Neural progenitor cell (in vitro differentiated cells): Measurements from ENCODE around the gene UGT2B17. TPM values are rescaled to one million over a fixed set of nuclear protein-coding genes. Genes with fewer than 3 reads are reported as not detected.
"Not testable (repeated sequence)": the region's sequence is repeated elsewhere in the genome, so short reads cannot be mapped to it uniquely, and the experiment has no call there.

Experiments
- DNase-seq: peaks from one replicate; pipeline ENCODE4 v3.0.0-alpha.2; 2016; ENCODE audit warnings: low spot score
- H2AFZ ChIP-seq: fragments of 200-600 bp; sonication (generic); replicated peaks from 2 replicates; pipeline ENCODE4 v1.6.1; 2016; ENCODE audit warnings: antibody characterized with exemption
- H3F3A ChIP-seq: fragments of 200-600 bp; sonication (generic); 2 replicates; pipeline ENCODE4 v1.6.1; 2016; ENCODE audit warnings: antibody characterized with exemption, low read depth
- H3K27ac ChIP-seq: fragments of 200-600 bp; sonication (generic); 2 replicates; pipeline ENCODE4 v1.5.1; 2016; ENCODE audit warnings: mild to moderate bottlenecking
- H3K27me3 ChIP-seq: fragments of 200-600 bp; sonication (generic); 2 replicates; pipeline ENCODE4 v1.6.1; 2016; ENCODE audit warnings: mild to moderate bottlenecking, moderate library complexity
- H3K36me3 ChIP-seq: fragments of 200-600 bp; sonication (generic); 2 replicates; pipeline ENCODE4 v1.5.1; 2016
- H3K4me1 ChIP-seq: fragments of 200-600 bp; sonication (generic); 2 replicates; pipeline ENCODE4 v1.6.1; 2016; ENCODE audit warnings: mixed run types
- H3K4me2 ChIP-seq: fragments of 200-600 bp; sonication (generic); 2 replicates; pipeline ENCODE4 v1.6.1; 2016
- H3K4me3 ChIP-seq: fragments of 200-600 bp; sonication (generic); 2 replicates; pipeline ENCODE4 v1.5.1; 2016
- H3K79me2 ChIP-seq: fragments of 200-600 bp; sonication (generic); 2 replicates; pipeline ENCODE4 v1.6.1; 2016; ENCODE audit warnings: low read depth
- H3K9ac ChIP-seq: fragments of 200-600 bp; sonication (generic); 2 replicates; pipeline ENCODE4 v1.6.1; 2016
- H3K9me3 ChIP-seq: fragments of 200-600 bp; sonication (generic); 2 replicates; pipeline ENCODE4 v1.5.1; 2016; ENCODE audit warnings: low read depth
- H4K20me1 ChIP-seq: fragments of 200-600 bp; sonication (generic); 2 replicates; pipeline ENCODE4 v1.6.1; 2016; ENCODE audit warnings: low read depth
- H3K27ac Mint-ChIP-seq: 3 replicates; pipeline ENCODE4 v1.8.0; 2021; ENCODE audit warnings: mixed read lengths
- H3K27me3 Mint-ChIP-seq: 2 replicates; pipeline ENCODE4 v1.8.0; 2022; ENCODE audit warnings: low read depth, mild to moderate bottlenecking, inconsistent platforms, moderate library complexity, mixed read lengths; ENCODE audit not compliant: insufficient read depth
- H3K36me3 Mint-ChIP-seq: 3 replicates; pipeline ENCODE4 v1.8.0; 2021; ENCODE audit warnings: mixed read lengths
- H3K4me1 Mint-ChIP-seq: 3 replicates; pipeline ENCODE4 v1.8.0; 2021; ENCODE audit warnings: mixed read lengths
- H3K4me3 Mint-ChIP-seq: 3 replicates; pipeline ENCODE4 v1.8.0; 2021; ENCODE audit warnings: mild to moderate bottlenecking, moderate library complexity, mixed read lengths
- H3K9me3 Mint-ChIP-seq: 3 replicates; pipeline ENCODE4 v1.8.0; 2020; ENCODE audit warnings: mixed read lengths
- EZH2 ChIP-seq: fragments of 200-600 bp; sonication (generic); IDR thresholded peaks from 2 replicates; pipeline ENCODE4 v1.6.1; 2017; ENCODE audit warnings: antibody characterized with exemption, mild to moderate bottlenecking, moderate library complexity
- EZH2phosphoT487 ChIP-seq: fragments of 200-600 bp; sonication (generic); IDR thresholded peaks from 2 replicates; pipeline ENCODE4 v1.6.1; 2017; ENCODE audit warnings: antibody characterized with exemption
- total RNA-seq: library from RNA; depleted of rRNA; stranded (reverse); fragments of >200 nt; gene quantifications from 2 replicates; pipeline ENCODE4 v1.2.3, GENCODE V29; 2015; ENCODE audit warnings: low replicate concordance
- TF ChIP-seq, protein P1 (sequence below): fragments of 200-600 bp; sonication (generic); IDR thresholded peaks from 2 replicates; pipeline ENCODE4 v1.5.1; 2017; ENCODE audit warnings: antibody characterized with exemption, mild to moderate bottlenecking

UGT2B17 gene
- not detected in 2 replicates for total RNA-seq

DNA sequence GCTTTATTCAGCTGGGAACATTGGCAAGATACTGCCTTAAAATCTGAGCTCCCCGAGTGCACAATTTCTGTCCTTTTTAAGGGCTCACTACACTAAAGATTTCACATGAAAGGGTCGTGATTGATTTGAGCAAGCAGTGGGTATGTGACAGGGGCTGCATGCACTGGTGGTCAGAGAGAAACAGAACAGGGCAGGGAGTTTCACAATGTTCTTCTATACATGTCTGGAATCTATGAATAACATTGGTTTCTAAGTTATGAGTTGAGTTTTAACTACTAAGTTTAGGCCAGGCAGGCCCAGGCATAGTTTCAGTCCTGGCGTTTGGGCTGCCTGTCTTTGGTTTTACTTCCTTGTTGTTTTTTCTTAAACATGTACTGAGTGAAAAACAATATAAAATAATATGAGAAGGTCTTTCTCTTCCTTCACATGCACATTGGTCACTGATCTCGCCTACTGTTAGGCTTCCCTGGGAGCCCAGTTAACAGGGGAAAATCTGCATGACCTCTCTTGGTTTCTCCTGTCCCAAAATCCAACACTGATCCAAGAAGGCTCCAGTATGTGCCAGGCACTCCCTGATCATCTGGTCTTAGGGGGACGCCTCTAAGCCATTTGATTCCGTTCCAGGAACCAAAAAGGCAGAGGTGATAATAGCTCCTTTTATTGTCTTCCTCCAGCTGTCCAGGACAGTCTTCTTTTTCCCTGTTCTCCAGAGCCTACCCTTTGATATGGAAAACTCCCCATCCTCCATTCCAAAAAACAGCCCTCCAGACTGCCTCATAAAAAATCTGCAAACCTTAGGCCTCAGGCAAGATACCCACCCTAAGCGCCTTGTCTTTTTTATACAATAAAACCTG is at the start of gene UGT2B17:
Gene UGT2B17 (minus strand): TSS at position 51 of the 854 bp plus-strand sequence. CDS start 7,838 bp downstream, outside the sequence.
- Mint-ChIP-seq H3K9me3 (no peaks in the 10 kb centered on the region), H3K27me3 (no peaks in the 10 kb centered on the region), H3K4me3 (no peak within 1 kb of the TSS), H3K36me3 (no peaks in the 10 kb centered on the region), H3K4me1 (no peaks in the 10 kb centered on the region), H3K27ac (no peak within 1 kb of the TSS)
- Histone ChIP-seq H3K36me3 (no peaks in the 10 kb centered on the region), H3K4me3 (no peak within 1 kb of the TSS), H3K4me2 (no peak within 1 kb of the TSS), H2AFZ (no peak within 1 kb of the TSS), H3K4me1 (no peaks in the 10 kb centered on the region), H3K79me2 (no peaks in the 10 kb centered on the region), H4K20me1 (no peaks in the 10 kb centered on the region), H3K27me3 (no peaks in the 10 kb centered on the region), H3F3A (no peaks in the 10 kb centered on the region), H3K27ac (no peak within 1 kb of the TSS), H3K9me3 (no peaks in the 10 kb centered on the region), H3K9ac (no peak within 1 kb of the TSS)
- DNase-seq = no peak
- no peak for TF ChIP-seq EZH2phosphoT487
- no peak for TF ChIP-seq EZH2
- TF ChIP-seq, protein P1, sequence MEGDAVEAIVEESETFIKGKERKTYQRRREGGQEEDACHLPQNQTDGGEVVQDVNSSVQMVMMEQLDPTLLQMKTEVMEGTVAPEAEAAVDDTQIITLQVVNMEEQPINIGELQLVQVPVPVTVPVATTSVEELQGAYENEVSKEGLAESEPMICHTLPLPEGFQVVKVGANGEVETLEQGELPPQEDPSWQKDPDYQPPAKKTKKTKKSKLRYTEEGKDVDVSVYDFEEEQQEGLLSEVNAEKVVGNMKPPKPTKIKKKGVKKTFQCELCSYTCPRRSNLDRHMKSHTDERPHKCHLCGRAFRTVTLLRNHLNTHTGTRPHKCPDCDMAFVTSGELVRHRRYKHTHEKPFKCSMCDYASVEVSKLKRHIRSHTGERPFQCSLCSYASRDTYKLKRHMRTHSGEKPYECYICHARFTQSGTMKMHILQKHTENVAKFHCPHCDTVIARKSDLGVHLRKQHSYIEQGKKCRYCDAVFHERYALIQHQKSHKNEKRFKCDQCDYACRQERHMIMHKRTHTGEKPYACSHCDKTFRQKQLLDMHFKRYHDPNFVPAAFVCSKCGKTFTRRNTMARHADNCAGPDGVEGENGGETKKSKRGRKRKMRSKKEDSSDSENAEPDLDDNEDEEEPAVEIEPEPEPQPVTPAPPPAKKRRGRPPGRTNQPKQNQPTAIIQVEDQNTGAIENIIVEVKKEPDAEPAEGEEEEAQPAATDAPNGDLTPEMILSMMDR = no peak

DNA sequence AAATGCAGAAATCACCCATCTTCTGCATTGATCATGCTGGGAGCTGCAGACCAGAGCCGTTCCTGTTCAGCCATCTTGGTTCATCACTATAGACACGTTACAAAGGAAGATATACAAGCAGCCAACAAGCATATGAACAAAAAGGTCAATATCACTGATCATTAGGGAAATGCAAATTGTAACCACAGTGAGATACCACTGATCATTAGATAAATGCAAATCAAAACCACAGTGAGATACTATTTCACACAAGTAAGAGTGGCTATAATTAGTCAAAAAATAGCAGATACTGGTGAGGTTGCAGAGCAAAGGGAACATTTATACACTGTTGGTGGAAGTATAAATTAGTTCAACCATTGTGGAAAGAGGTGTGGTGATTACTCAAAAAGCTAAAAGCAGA is 46.6 kb upstream of the UGT2B17 start:
- H3K9ac ChIP-seq, H3K27me3 Mint-ChIP-seq, H2AFZ ChIP-seq, H3K27ac Mint-ChIP-seq, H3K27me3 ChIP-seq, H3K4me2 ChIP-seq, H3K79me2 ChIP-seq, H3K36me3 Mint-ChIP-seq, H3K9me3 ChIP-seq, H3K36me3 ChIP-seq, H3K4me3 ChIP-seq, H3K4me1 ChIP-seq, H3K4me1 Mint-ChIP-seq, H3F3A ChIP-seq, H3K4me3 Mint-ChIP-seq, DNase-seq, H3K27ac ChIP-seq, H3K9me3 Mint-ChIP-seq, H4K20me1 ChIP-seq: not testable (repeated sequence)

DNA sequence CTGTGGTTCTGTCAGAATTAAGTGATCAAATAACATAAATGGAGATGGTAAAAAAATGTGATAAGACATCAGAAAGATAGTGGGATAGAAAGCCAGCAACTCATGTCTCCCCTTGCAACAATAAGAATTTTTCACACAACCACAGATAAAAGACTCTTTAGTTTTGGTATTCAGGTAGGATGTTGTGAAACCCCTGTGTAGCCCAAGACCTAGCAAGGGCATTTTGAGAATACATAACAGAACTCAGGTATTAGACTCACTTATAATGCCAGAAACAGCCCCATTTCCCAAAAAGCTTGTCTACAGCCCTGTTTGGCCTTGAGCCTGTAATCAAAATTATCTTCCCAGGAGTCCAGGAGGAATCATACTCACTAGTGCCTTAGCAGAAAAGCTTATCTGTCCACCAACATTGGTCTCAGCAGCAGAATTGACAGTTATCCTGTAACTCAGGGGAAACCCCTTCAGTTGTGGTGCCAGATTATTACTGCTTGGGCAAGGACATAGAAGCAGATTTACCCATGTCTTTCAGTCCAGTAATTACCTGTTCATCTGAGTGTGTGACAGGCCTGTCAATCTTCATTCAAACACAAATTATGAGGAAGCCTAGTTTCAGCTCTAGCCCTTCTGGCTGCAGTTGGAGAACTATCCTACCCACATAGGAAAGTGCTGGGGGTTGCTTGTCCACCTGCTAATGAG is 41.0 kb upstream of the UGT2B17 start:
- H3K4me1 ChIP-seq = no peaks in the 10 kb centered on the region
- Mint-ChIP-seq H3K9me3 (no peaks in the 10 kb centered on the region), H3K4me3 (no peak overlapping the region), H3K27me3 (peaks cover 2% of the 10 kb centered on the region), H3K36me3 (no peaks in the 10 kb centered on the region), H3K27ac (no peak overlapping the region), H3K4me1 (no peaks in the 10 kb centered on the region)
- no peak overlapping the region for H3K27ac ChIP-seq
- no peaks in the 10 kb centered on the region for H3K36me3 ChIP-seq
- no peaks in the 10 kb centered on the region for H3K9me3 ChIP-seq
- TF ChIP-seq EZH2 (no peak), EZH2phosphoT487 (no peak)
- TF ChIP-seq, protein P1 = no peak
- H3K4me2 ChIP-seq = no peak overlapping the region
- no peaks in the 10 kb centered on the region for H4K20me1 ChIP-seq
- no peak overlapping the region for H2AFZ ChIP-seq
- H3K4me3 ChIP-seq = no peak overlapping the region
- H3K27me3 ChIP-seq = no peaks in the 10 kb centered on the region
- no peaks in the 10 kb centered on the region for H3K79me2 ChIP-seq
- H3F3A ChIP-seq = no peaks in the 10 kb centered on the region
- H3K9ac ChIP-seq = no peak overlapping the region
- no peak for DNase-seq
